Transverse colon (tissue), 4 donors: Measurements from ENCODE around the gene NCK2. TPM values are rescaled to one million over a fixed set of nuclear protein-coding genes. Genes with fewer than 3 reads are reported as not detected.

Experiments
- DNase-seq: peaks from one replicate; pipeline ENCODE4 v3.0.0-alpha.2; 2019
- H3K27ac ChIP-seq, 4 donors: fragments of 200-600 bp; sonication (generic); 2 replicates each; pipeline ENCODE4 v1.5.1; 2016 to 2018; ENCODE audit warnings: inconsistent platforms in 4 of 4
- H3K27me3 ChIP-seq: fragments of 200-600 bp; sonication (generic); 2 replicates; pipeline ENCODE4 v1.5.1; 2017; ENCODE audit warnings: inconsistent platforms
- H3K36me3 ChIP-seq, 4 donors: fragments of 200-600 bp; sonication (generic); 2 replicates each; pipeline ENCODE4 v1.5.1; 2017 to 2019; ENCODE audit warnings: inconsistent platforms in 4 of 4
- H3K4me1 ChIP-seq, 4 donors: fragments of 200-600 bp; sonication (generic); 2 replicates each; pipeline ENCODE4 v1.5.1; 2017 to 2020; ENCODE audit warnings: inconsistent platforms in 4 of 4
- H3K4me3 ChIP-seq, 4 donors: fragments of 200-600 bp; sonication (generic); 1 replicate in 1 of 4; 2 replicates in 3 of 4; pipeline versions ENCODE4 v1.5.1 to v1.6.1; 2017 to 2019; ENCODE audit warnings: inconsistent platforms in 4 of 4
- H3K9me3 ChIP-seq, 2 donors: fragments of 200-600 bp; sonication (generic); 2 replicates each; pipeline ENCODE4 v1.5.1; 2017 to 2019; ENCODE audit warnings: inconsistent platforms in 2 of 2
- CTCF ChIP-seq, 5 experiments: fragments of 200-600 bp in 3 of 5; fragments of 450-650 bp in 2 of 5; sonication (generic) in 3 of 5; IDR thresholded peaks; 1 replicate in 2 of 5; 2 replicates in 3 of 5; pipeline ENCODE4 v1.5.1; 2016 to 2017; ENCODE audit warnings: antibody characterized with exemption in 5 of 5, inconsistent platforms in 3 of 5, mild to moderate bottlenecking in 2 of 5, moderate library complexity in 1 of 5
- EP300 ChIP-seq: sonication (generic); formaldehyde crosslinking; IDR thresholded peaks from one replicate; pipeline ENCODE4 v1.6.1; 2017; ENCODE audit warnings: antibody characterized with exemption, low read depth
- POLR2A ChIP-seq: fragments of 450-650 bp; IDR thresholded peaks from one replicate; pipeline ENCODE4 v1.6.1; 2016; ENCODE audit warnings: antibody characterized with exemption, mild to moderate bottlenecking, moderate library complexity
- POLR2AphosphoS5 ChIP-seq, 3 donors: sonication (generic); formaldehyde crosslinking; IDR thresholded peaks; one replicate each; pipeline ENCODE4 v1.6.1; 2016; ENCODE audit warnings: antibody characterized with exemption in 3 of 3
- whole genome bisulfite sequencing, 2 donors: methylation state at CpG; one replicate each; pipeline ENCODE4 v1.1.5; 2018; ENCODE audit warnings: low coverage in 1 of 2; 5-methylcytosine and 5-hydroxymethylcytosine counted together
- in situ Hi-C, 4 donors: fragments of 200-750 bp; cut with MboI; loops; one replicate each; pipeline versions ENCODE4 v1.15.0 to v1.15.1; 2017; ENCODE audit warnings: low sequenced_read_pairs in 3 of 4, low pct_ligation_motif_present in 1 of 4, low pct_unique_long_range_greater_than_20kb in 1 of 4
- intact Hi-C: fragments of 100-400 bp; cut with DNase I; formaldehyde crosslinking; loops from one replicate; pipeline ENCODE4 v1.15.1; 2023; ENCODE audit warnings: low total_unique reads
- total RNA-seq, 4 donors: library from RNA; depleted of rRNA; stranded (reverse); fragments of >200 nt; gene quantifications; one replicate each; pipeline ENCODE4 v1.1.0, GENCODE V29; 2016

Gene NCK2
- total RNA-seq, 4 donors from 2014 or later = 42.2 to 74.1 (median 59.9) TPM

- TF ChIP-seq CTCF (IDR thresholded peaks at IDR 0.05) = no peak
- no peak for TF ChIP-seq EP300
- no peak for TF ChIP-seq POLR2A
- TF ChIP-seq POLR2AphosphoS5 (IDR thresholded peaks at IDR 0.05) = no peak
- Histone ChIP-seq H3K4me3 (no peak overlapping the region), H3K4me1 (peaks cover 31 to 70% (median 55%) of the 10 kb centered on the region in 4 donors), H3K27me3 (no peaks in the 10 kb centered on the region), H3K36me3 (no peaks in the 10 kb centered on the region), H3K9me3 (no peaks in the 10 kb centered on the region), H3K27ac (no peak overlapping the region)
- DNase-seq = no peak
- WGBS, 2 donors = 67 to 85% methylated on average over 1 to 4 of the region's 4 CpGs
- intact Hi-C loops = loop anchor here (1.0 kb wide), 1 partner anchor 44 kb away; no protein-coding TSS in a partner anchor
- in situ Hi-C loops = no loop called here
Observed at GRCh38 chr2:105801961-105802360, 57.2 kb downstream of the NCK2 start.

- no peaks in the 10 kb centered on the region for H3K27me3 ChIP-seq
- WGBS, 2 donors = 60 to 70% methylated on average over 2 to 7 of the region's 7 CpGs
- DNase-seq = no peak
- no peak overlapping the region for H3K4me3 ChIP-seq
- TF ChIP-seq POLR2A (no peak), EP300 (no peak), CTCF (IDR thresholded peaks at IDR 0.05) (no peak), POLR2AphosphoS5 (IDR thresholded peaks at IDR 0.05) (no peak)
- H3K9me3 ChIP-seq = no peaks in the 10 kb centered on the region
- intact Hi-C loops = no loop called here
- H3K4me1 ChIP-seq = peaks cover 25 to 64% (median 49%) of the 10 kb centered on the region in 4 donors
- in situ Hi-C loops = no loop called here
- no peaks in the 10 kb centered on the region for H3K36me3 ChIP-seq
- no peak overlapping the region for H3K27ac ChIP-seq
Observed at GRCh38 chr2:105802587-105802986, 57.9 kb downstream of the NCK2 start.

DNA sequence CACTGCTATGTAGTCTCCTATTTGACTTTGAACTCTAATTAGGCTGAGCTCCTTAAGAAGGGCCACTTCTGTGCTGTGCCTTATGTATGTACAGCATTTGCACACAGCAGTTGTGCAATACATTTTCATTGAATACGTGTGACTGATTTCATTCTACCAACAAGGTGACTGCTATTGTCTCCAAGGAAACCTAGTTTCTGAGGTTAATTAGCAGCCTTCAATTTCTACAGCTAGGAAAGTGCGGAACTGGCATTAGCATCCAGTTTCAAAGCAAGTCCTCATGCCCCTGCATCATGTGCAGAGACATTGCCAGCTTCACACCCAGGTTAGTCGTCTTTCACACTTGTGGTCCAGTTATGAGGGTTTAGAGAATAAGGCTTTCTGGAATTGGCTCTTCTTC is 58.6 kb downstream of the NCK2 start:
- in situ Hi-C loops = no loop called here
- intact Hi-C loops = no loop called here
- peaks cover 20 to 57% (median 41%) of the 10 kb centered on the region in 4 donors for H3K4me1 ChIP-seq
- H3K27me3 ChIP-seq = no peaks in the 10 kb centered on the region
- TF ChIP-seq POLR2AphosphoS5 (IDR thresholded peaks at IDR 0.05) = no peak
- no peaks in the 10 kb centered on the region for H3K9me3 ChIP-seq
- 53 to 65% methylated on average over 3 of the region's 3 CpGs for WGBS, 2 donors
- H3K27ac ChIP-seq = peak overlapping the region in 1 of 4 donors; percentile 11
- H3K36me3 ChIP-seq = no peaks in the 10 kb centered on the region
- no peak overlapping the region for H3K4me3 ChIP-seq
- no peak for DNase-seq

DNA sequence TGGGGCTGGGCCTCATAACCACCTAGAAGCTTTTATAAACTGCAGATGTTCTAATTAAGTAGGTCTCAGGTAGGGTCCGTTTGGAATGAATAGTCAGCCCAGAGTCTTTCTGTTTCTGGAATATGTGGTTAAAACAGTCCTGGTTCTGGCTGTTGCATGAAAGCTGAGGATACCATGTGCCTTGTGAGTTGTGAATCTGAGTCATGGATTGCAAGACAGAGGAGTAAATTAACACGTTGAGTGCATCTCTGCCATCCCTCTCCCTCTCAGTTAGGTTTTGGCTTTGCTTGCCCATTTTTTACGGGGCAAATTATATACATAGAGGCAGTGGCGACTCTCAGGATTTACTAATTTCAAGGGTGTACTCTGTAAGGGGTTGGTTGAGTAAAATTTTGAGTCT is 59.1 kb downstream of the NCK2 start:
- no peak for TF ChIP-seq POLR2A
- no peak for TF ChIP-seq CTCF (IDR thresholded peaks at IDR 0.05)
- TF ChIP-seq EP300 = no peak
- TF ChIP-seq POLR2AphosphoS5 (IDR thresholded peaks at IDR 0.05) = no peak
- H3K4me3 ChIP-seq = no peak overlapping the region
- H3K4me1 ChIP-seq = peaks cover 20 to 52% (median 37%) of the 10 kb centered on the region in 4 donors
- intact Hi-C loops = no loop called here
- H3K9me3 ChIP-seq = no peaks in the 10 kb centered on the region
- in situ Hi-C loops = no loop called here
- 77 to 78% methylated on average over 3 to 4 of the region's 4 CpGs for WGBS, 2 donors
- no peak for DNase-seq
- H3K27ac ChIP-seq = no peak overlapping the region
- no peaks in the 10 kb centered on the region for H3K27me3 ChIP-seq
- H3K36me3 ChIP-seq = no peaks in the 10 kb centered on the region

GRCh38 chr2:105804266-105804665 is 59.6 kb downstream of the NCK2 start:
- no peak for DNase-seq
- intact Hi-C loops = no loop called here
- H3K4me3 ChIP-seq = no peak overlapping the region
- no peaks in the 10 kb centered on the region for H3K36me3 ChIP-seq
- no peaks in the 10 kb centered on the region for H3K9me3 ChIP-seq
- peaks cover 16 to 50% (median 33%) of the 10 kb centered on the region in 4 donors for H3K4me1 ChIP-seq
- no peaks in the 10 kb centered on the region for H3K27me3 ChIP-seq
- in situ Hi-C loops = no loop called here
- TF ChIP-seq EP300 = no peak
- TF ChIP-seq POLR2A = no peak
- TF ChIP-seq POLR2AphosphoS5 (IDR thresholded peaks at IDR 0.05) = no peak
- TF ChIP-seq CTCF (IDR thresholded peaks at IDR 0.05) = no peak
- H3K27ac ChIP-seq = no peak overlapping the region
- WGBS, 2 donors = 53 to 59% methylated on average over 3 of the region's 3 CpGs
